RWPE1 (cell line): Measurements from ENCODE around the gene G6PC3.

ENCODE experiments used
- CTCF ChIA-PET: fragments of 350-600 bp; sonication (Branson Sonifier 250); formaldehyde crosslinking; extraction: SDS; loops from one replicate; lab custom pipeline; 2021; lab: Yijun Ruan, JAX
- POLR2A ChIA-PET: fragments of 400-600 bp; formaldehyde crosslinking; extraction: SDS; loops from one replicate; lab custom pipeline; 2020; ENCODE audit warnings: antibody characterized with exemption; ENCODE audit not compliant: low non-redundant PET; lab: Yijun Ruan, JAX
- DNase-seq: peaks from one replicate; pipeline ENCODE4 v3.0.0; 2012; ENCODE audit warnings: low spot score
- H3K27ac ChIP-seq: fragments of 450-650 bp; 2 replicates; pipeline ENCODE4 v1.5.1; 2017
- CTCF ChIP-seq: fragments of 450-650 bp; conservative IDR thresholded peaks from 2 replicates; pipeline ENCODE4 v1.5.1; 2017; ENCODE audit warnings: low read depth, mild to moderate bottlenecking

The G6PC3 gene

GRCh38 chr17:44108440-44109311, 38.1 kb downstream of the G6PC3 start:
- H3K27ac ChIP-seq = peak overlapping the region; percentile 82
- ChIA-PET POLR2A (interaction anchor here (0.5 kb wide), 1 partner anchor 21 kb away, joined by 3 read pairs; no protein-coding TSS in a partner anchor), CTCF (interaction anchor here (0.6 to 1.1 kb wide), 2 partner anchors 25 to 165 kb away, joined by 3 to 8 read pairs; no protein-coding TSS in a partner anchor)
- TF ChIP-seq CTCF = no peak
- no peak for DNase-seq

- peak overlapping the region; percentile 82 for H3K27ac ChIP-seq
- no peak for DNase-seq
- ChIA-PET POLR2A (no interaction called here), CTCF (interaction anchor here (1.1 kb wide), 1 partner anchor 26 kb away, joined by 8 read pairs; no protein-coding TSS in a partner anchor)
- no peak for TF ChIP-seq CTCF
Observed at GRCh38 chr17:44109312-44109630, 38.7 kb downstream of the G6PC3 start.

- ChIA-PET CTCF (interaction anchor here (1.1 kb wide), 1 partner anchor 27 kb away, joined by 8 read pairs; no protein-coding TSS in a partner anchor), POLR2A (no interaction called here)
- DNase-seq = no peak
- no peak for TF ChIP-seq CTCF
- H3K27ac ChIP-seq = peak overlapping the region; percentile 82
Observed at GRCh38 chr17:44110011-44110686, 39.6 kb downstream of the G6PC3 start.

- DNase-seq = peak; percentile 76
- CTCF ChIA-PET = interaction anchor here (0.5 to 0.7 kb wide), 4 partner anchors 17 to 111 kb away, joined by 3 to 6 read pairs (median 4); no protein-coding TSS in a partner anchor
- H3K27ac ChIP-seq = peak overlapping the region; percentile 82
- no peak for TF ChIP-seq CTCF
- POLR2A ChIA-PET = no interaction called here
Observed at GRCh38 chr17:44110823-44111633, 40.5 kb downstream of the G6PC3 start.

GRCh38 chr17:44111777-44112176, 41.2 kb downstream of the G6PC3 start:
- DNase-seq = no peak
- POLR2A ChIA-PET = no interaction called here
- no peak for TF ChIP-seq CTCF
- CTCF ChIA-PET = interaction anchor here (0.5 to 1.1 kb wide), 3 partner anchors 17 to 112 kb away, joined by 3 to 6 read pairs (median 3); no protein-coding TSS in a partner anchor
- H3K27ac ChIP-seq = peak overlapping the region; percentile 82
